ENCODE results near the gene DENND1A.

GRCh38 chr9:123738648-123739047, 191.3 kb downstream of the DENND1A start:
- TF ChIP-seq POLR2A (IDR thresholded peaks at IDR 0.05): no peak
- TF ChIP-seq CTCF (IDR thresholded peaks at IDR 0.05): no peak
